HCT116 (cell line): Measurements from ENCODE around the gene IRF4.

Experiments
- EZH2 ChIP-seq: fragments of 200-600 bp; sonication (generic); IDR thresholded peaks from 2 replicates; pipeline ENCODE4 v1.6.1; 2017; ENCODE audit warnings: antibody characterized with exemption, mixed run types
- POLR2A ChIP-seq: IDR thresholded peaks from 2 replicates; pipeline ENCODE4 v1.7.0; 2011; ENCODE audit warnings: borderline replicate concordance; ENCODE audit not compliant: insufficient read depth, insufficient read length; ENCODE audit errors: extremely low read depth
- POLR2AphosphoS5 ChIP-seq: IDR thresholded peaks from 2 replicates; pipeline ENCODE4 v1.6.1; 2011; ENCODE audit warnings: mild to moderate bottlenecking, low read depth, low read length, moderate library complexity
- REST ChIP-seq: IDR thresholded peaks from 2 replicates; pipeline ENCODE4 v1.6.1; 2012; ENCODE audit warnings: low read depth
- TCF7L2 ChIP-seq: IDR thresholded peaks from 2 replicates; pipeline ENCODE4 v1.7.0; 2011; ENCODE audit warnings: borderline replicate concordance, inconsistent platforms; ENCODE audit not compliant: insufficient read depth, insufficient read length; ENCODE audit errors: extremely low read depth
- ZBTB33 ChIP-seq: IDR thresholded peaks from 2 replicates; pipeline ENCODE4 v1.6.1; 2011; ENCODE audit warnings: mild to moderate bottlenecking, low read length, moderate library complexity; ENCODE audit not compliant: insufficient replicate concordance; ENCODE audit errors: extremely low read depth
- TF ChIP-seq, protein P1 (sequence below), 3 experiments: fragments of 200-600 bp in 1 of 3; sonication (generic) in 1 of 3; IDR thresholded peaks in 2 of 3; conservative IDR thresholded peaks in 1 of 3; 2 replicates each; pipeline ENCODE4 v1.5.1; 2012 to 2017; ENCODE audit warnings: low read depth in 2 of 3, low read length in 2 of 3, antibody characterized with exemption in 1 of 3, borderline replicate concordance in 1 of 3, control low read depth in 1 of 3, mild to moderate bottlenecking in 1 of 3, mixed read lengths in 1 of 3, mixed run types in 1 of 3, moderate library complexity in 1 of 3; ENCODE audit not compliant: insufficient read depth in 1 of 3

DNA sequence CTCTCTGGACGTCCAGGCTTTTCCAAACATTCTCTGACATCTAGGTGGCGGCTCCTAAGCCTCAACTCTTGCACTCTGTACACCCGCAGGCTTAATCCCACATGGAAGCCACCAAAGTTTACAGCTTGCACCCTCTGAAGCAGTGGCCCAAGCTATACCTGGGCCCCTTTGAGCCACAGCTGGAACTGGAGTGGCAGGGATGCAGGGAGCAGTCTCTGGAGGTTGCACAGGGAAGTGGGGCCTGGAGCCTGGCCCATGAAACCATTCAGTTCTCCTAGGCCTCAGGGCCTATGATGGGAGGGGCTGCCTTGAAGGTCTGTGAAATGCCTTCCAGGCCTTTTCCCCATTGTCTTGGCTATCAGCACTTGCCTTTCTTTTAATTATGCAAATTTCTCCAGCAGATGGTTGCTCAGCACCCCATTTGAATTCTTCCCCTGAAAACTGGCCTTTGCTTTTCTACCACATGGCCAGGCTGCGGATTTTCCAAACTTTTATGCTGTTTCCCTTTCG, 64.9 kb downstream of the IRF4 start:
- TF ChIP-seq TCF7L2 (no peak), POLR2A (no peak), POLR2AphosphoS5 (no peak), EZH2 (no peak), REST (no peak), ZBTB33 (no peak)
- TF ChIP-seq, protein P1, sequence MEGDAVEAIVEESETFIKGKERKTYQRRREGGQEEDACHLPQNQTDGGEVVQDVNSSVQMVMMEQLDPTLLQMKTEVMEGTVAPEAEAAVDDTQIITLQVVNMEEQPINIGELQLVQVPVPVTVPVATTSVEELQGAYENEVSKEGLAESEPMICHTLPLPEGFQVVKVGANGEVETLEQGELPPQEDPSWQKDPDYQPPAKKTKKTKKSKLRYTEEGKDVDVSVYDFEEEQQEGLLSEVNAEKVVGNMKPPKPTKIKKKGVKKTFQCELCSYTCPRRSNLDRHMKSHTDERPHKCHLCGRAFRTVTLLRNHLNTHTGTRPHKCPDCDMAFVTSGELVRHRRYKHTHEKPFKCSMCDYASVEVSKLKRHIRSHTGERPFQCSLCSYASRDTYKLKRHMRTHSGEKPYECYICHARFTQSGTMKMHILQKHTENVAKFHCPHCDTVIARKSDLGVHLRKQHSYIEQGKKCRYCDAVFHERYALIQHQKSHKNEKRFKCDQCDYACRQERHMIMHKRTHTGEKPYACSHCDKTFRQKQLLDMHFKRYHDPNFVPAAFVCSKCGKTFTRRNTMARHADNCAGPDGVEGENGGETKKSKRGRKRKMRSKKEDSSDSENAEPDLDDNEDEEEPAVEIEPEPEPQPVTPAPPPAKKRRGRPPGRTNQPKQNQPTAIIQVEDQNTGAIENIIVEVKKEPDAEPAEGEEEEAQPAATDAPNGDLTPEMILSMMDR (IDR thresholded peaks at IDR 0.05 in 2 of 3, conservative IDR thresholded peaks at IDR 0.05 in 1 of 3; ENCODE audit: borderline replicate concordance in 1 of 3, insufficient read depth in 1 of 3, low read depth in 2 of 3, low read length in 2 of 3), result no peak
